Stimulated activated CD4-positive, alpha-beta T cell treated with anti-CD3 and anti-CD28 coated beads, Interleukin-2, amount 100 ng/mL, for 48 hours (primary cell): ENCODE data around the gene NEAT1.
"Not testable (repeated sequence)": the region's sequence is repeated elsewhere in the genome, so short reads cannot be mapped to it uniquely, and the experiment has no call there.

Experiments used
- DNase-seq, 2 donors: peaks; one replicate each; pipeline ENCODE4 v3.0.0-alpha.2; 2020

The NEAT1 gene

GRCh38 chr11:65435411-65435931 lies 12.9 kb downstream of the NEAT1 start:
- DNase-seq, result no peak

GRCh38 chr11:65435981-65436411 lies 13.4 kb downstream of the NEAT1 start:
- DNase-seq, result no peak

GRCh38 chr11:65436412-65437032 lies 13.9 kb downstream of the NEAT1 start:
- no peak for DNase-seq

GRCh38 chr11:65437436-65438227 lies 15.0 kb downstream of the NEAT1 start:
- no peak for DNase-seq

GRCh38 chr11:65438257-65439151 lies 15.9 kb downstream of the NEAT1 start:
- DNase-seq, result no peak

- no peak for DNase-seq
Observed at GRCh38 chr11:65439331-65440181, 17.0 kb downstream of the NEAT1 start.

- no peak for DNase-seq
Observed at GRCh38 chr11:65440831-65441499, 18.4 kb downstream of the NEAT1 start.

- DNase-seq, result no peak
Observed at GRCh38 chr11:65442842-65443331, 20.3 kb downstream of the NEAT1 start.

- no peak for DNase-seq
Observed at GRCh38 chr11:65444314-65445051, 21.9 kb downstream of the NEAT1 start.

- no peak for DNase-seq
Observed at GRCh38 chr11:65445101-65445603, 22.6 kb downstream of the NEAT1 start.

- DNase-seq, result no peak
Observed at GRCh38 chr11:65445604-65446445, 23.2 kb downstream of the NEAT1 start.

GRCh38 chr11:65446446-65447277 lies 24.1 kb downstream of the NEAT1 start:
- DNase-seq, result no peak

GRCh38 chr11:65448074-65448417 lies 25.4 kb downstream of the NEAT1 start:
- no peak for DNase-seq

- DNase-seq, result no peak
Observed at GRCh38 chr11:65448418-65449105, 26.0 kb downstream of the NEAT1 start.

GRCh38 chr11:65451301-65451700 lies 28.7 kb downstream of the NEAT1 start:
- DNase-seq, result not testable (repeated sequence)

- DNase-seq, result not testable (repeated sequence)
Observed at GRCh38 chr11:65452259-65452658, 29.7 kb downstream of the NEAT1 start.

GRCh38 chr11:65452806-65453490 lies 30.4 kb downstream of the NEAT1 start:
- no peak for DNase-seq
